Smooth muscle cell (in vitro differentiated cells): ENCODE data around the gene TANC1. TPM values are rescaled to one million over a fixed set of nuclear protein-coding genes. Genes with fewer than 3 reads are reported as not detected.

Experiments used
- DNase-seq: peaks from one replicate; lab custom pipeline; 2025; ENCODE audit not compliant: unreplicated experiment; lab: John Stamatoyannopoulos, UW
- H2AFZ ChIP-seq: fragments of 200-600 bp; sonication (generic); 2 replicates; pipeline ENCODE4 v1.6.0; 2016; ENCODE audit warnings: antibody characterized with exemption, low read depth, mild to moderate bottlenecking
- H3F3A ChIP-seq: fragments of 200-600 bp; sonication (generic); 2 replicates; pipeline ENCODE4 v1.6.0; 2017; ENCODE audit warnings: antibody characterized with exemption, low read depth
- H3K27ac ChIP-seq: fragments of 200-600 bp; sonication (generic); 2 replicates; pipeline ENCODE4 v1.5.1; 2016; ENCODE audit warnings: low read depth, mild to moderate bottlenecking
- H3K27me3 ChIP-seq: fragments of 200-600 bp; sonication (generic); 2 replicates; pipeline ENCODE4 v1.6.1; 2016; ENCODE audit warnings: low read depth, mild to moderate bottlenecking
- H3K36me3 ChIP-seq: fragments of 200-600 bp; sonication (generic); 2 replicates; pipeline ENCODE4 v1.5.1; 2016; ENCODE audit warnings: low read depth
- H3K4me1 ChIP-seq: fragments of 200-600 bp; sonication (generic); 2 replicates; pipeline ENCODE4 v1.5.1; 2016; ENCODE audit warnings: low read depth
- H3K4me2 ChIP-seq: fragments of 200-600 bp; sonication (generic); 2 replicates; pipeline ENCODE4 v1.6.0; 2016; ENCODE audit warnings: mild to moderate bottlenecking
- H3K4me3 ChIP-seq: fragments of 200-600 bp; sonication (generic); 2 replicates; pipeline ENCODE4 v1.5.1; 2016; ENCODE audit warnings: mild to moderate bottlenecking
- H3K79me2 ChIP-seq: fragments of 200-600 bp; sonication (generic); 2 replicates; pipeline ENCODE4 v1.6.0; 2016; ENCODE audit warnings: low read depth, mild to moderate bottlenecking
- H3K9ac ChIP-seq: fragments of 200-600 bp; sonication (generic); 2 replicates; pipeline ENCODE4 v1.6.0; 2016; ENCODE audit warnings: low read depth
- H3K9me3 ChIP-seq: fragments of 200-600 bp; sonication (generic); replicated peaks from 2 replicates; pipeline ENCODE4 v1.5.1; 2016; ENCODE audit warnings: low read depth
- H4K20me1 ChIP-seq: fragments of 200-600 bp; sonication (generic); 2 replicates; pipeline ENCODE4 v1.6.0; 2016; ENCODE audit warnings: low read depth
- CTCF ChIP-seq: fragments of 200-600 bp; sonication (generic); IDR thresholded peaks from 2 replicates; pipeline ENCODE4 v1.5.1; 2017; ENCODE audit warnings: borderline replicate concordance, mild to moderate bottlenecking, antibody characterized with exemption; ENCODE audit not compliant: insufficient read depth, poor library complexity, severe bottlenecking
- WGBS: methylation state at CpG from one replicate; pipeline ENCODE4 v1.1.7; 2016; ENCODE audit warnings: low lambda C conversion rate; 5-methylcytosine and 5-hydroxymethylcytosine counted together
- polyA plus RNA-seq: library from polyadenylated mRNA; unstranded; fragments of >200 nt; fragmentation: Nextera tagmentation; extraction: Ambion mirVana; gene quantifications from 2 replicates; pipeline ENCODE4 v1.2.1, GENCODE V29; 2016
- total RNA-seq: library from RNA; depleted of rRNA; stranded (reverse); fragments of >200 nt; gene quantifications from 2 replicates; pipeline ENCODE4 v1.2.3, GENCODE V29; 2014

Gene TANC1
- total and polyA plus RNA-seq, 2 experiments from 2014 or later = 9.1 to 30.8 TPM

DNA sequence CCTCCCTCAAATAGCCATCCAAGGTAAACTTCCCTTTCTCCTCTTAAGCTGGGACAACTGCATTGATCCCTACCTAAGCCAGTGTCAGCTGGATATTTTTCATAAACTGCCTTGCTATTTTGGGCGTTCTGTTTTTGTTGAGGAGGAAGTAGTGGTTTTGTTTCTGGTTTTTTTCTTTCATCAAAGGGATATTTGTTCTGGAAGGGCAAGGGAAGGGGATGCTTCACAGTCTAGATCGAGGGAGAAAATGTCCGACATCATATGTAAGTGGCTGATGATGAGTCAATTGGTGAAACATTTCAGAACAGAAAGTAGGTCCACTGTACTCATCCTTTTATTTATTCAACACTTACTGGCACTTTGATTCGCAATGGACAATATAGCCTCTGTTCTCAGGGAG is 31.0 kb downstream of the TANC1 start:
- Histone ChIP-seq H3K4me3 (no peak overlapping the region), H4K20me1 (peaks cover 93% of the 10 kb centered on the region), H3K36me3 (no peaks in the 10 kb centered on the region), H2AFZ (no peak overlapping the region), H3K79me2 (peaks cover 54% of the 10 kb centered on the region), H3K27me3 (no peaks in the 10 kb centered on the region), H3F3A (peaks cover 9% of the 10 kb centered on the region), H3K9ac (no peak overlapping the region), H3K4me1 (peaks cover 13% of the 10 kb centered on the region), H3K9me3 (no peaks in the 10 kb centered on the region), H3K4me2 (no peak overlapping the region), H3K27ac (no peak overlapping the region)
- no peak for TF ChIP-seq CTCF
- no peak for DNase-seq
- WGBS = 58% methylated on average over 4 of the region's 4 CpGs

GRCh38 chr2:159000072-159000471 is 31.6 kb downstream of the TANC1 start:
- H3K4me2 ChIP-seq = no peak overlapping the region
- H4K20me1 ChIP-seq = peaks cover 89% of the 10 kb centered on the region
- TF ChIP-seq CTCF = no peak
- H3K27me3 ChIP-seq = no peaks in the 10 kb centered on the region
- H3K27ac ChIP-seq = no peak overlapping the region
- no peak overlapping the region for H3K9ac ChIP-seq
- 95% methylated on average over 8 of the region's 8 CpGs for WGBS
- no peaks in the 10 kb centered on the region for H3K36me3 ChIP-seq
- H3K79me2 ChIP-seq = peaks cover 55% of the 10 kb centered on the region
- no peak overlapping the region for H2AFZ ChIP-seq
- H3F3A ChIP-seq = peaks cover 6% of the 10 kb centered on the region
- DNase-seq = no peak
- no peaks in the 10 kb centered on the region for H3K9me3 ChIP-seq
- no peak overlapping the region for H3K4me3 ChIP-seq
- peaks cover 8% of the 10 kb centered on the region for H3K4me1 ChIP-seq

GRCh38 chr2:159002462-159003111 is 34.1 kb downstream of the TANC1 start:
- Histone ChIP-seq H3F3A (no peaks in the 10 kb centered on the region), H2AFZ (no peak overlapping the region), H3K4me3 (no peak overlapping the region), H3K9me3 (no peaks in the 10 kb centered on the region), H3K79me2 (peaks cover 49% of the 10 kb centered on the region), H3K36me3 (no peaks in the 10 kb centered on the region), H4K20me1 (peaks cover 86% of the 10 kb centered on the region), H3K27me3 (no peaks in the 10 kb centered on the region), H3K9ac (no peak overlapping the region), H3K4me2 (no peak overlapping the region), H3K4me1 (no peaks in the 10 kb centered on the region), H3K27ac (no peak overlapping the region)
- DNase-seq = no peak
- TF ChIP-seq CTCF = no peak
- 79% methylated on average over 7 of the region's 7 CpGs for WGBS

GRCh38 chr2:159003555-159003954 is 35.1 kb downstream of the TANC1 start:
- H3K4me3 ChIP-seq = no peak overlapping the region
- H3K36me3 ChIP-seq = no peaks in the 10 kb centered on the region
- H3K4me2 ChIP-seq = no peak overlapping the region
- no peak overlapping the region for H3K9ac ChIP-seq
- no peak overlapping the region for H2AFZ ChIP-seq
- no peak for TF ChIP-seq CTCF
- no peak for DNase-seq
- no peaks in the 10 kb centered on the region for H3K27me3 ChIP-seq
- no peak overlapping the region for H3K27ac ChIP-seq
- H4K20me1 ChIP-seq = peaks cover 86% of the 10 kb centered on the region
- H3K9me3 ChIP-seq = no peaks in the 10 kb centered on the region
- no peaks in the 10 kb centered on the region for H3F3A ChIP-seq
- 98% methylated on average over 13 of the region's 13 CpGs for WGBS
- no peaks in the 10 kb centered on the region for H3K4me1 ChIP-seq
- peaks cover 45% of the 10 kb centered on the region for H3K79me2 ChIP-seq
